Lower leg skin (tissue), 3 donors: Measurements from ENCODE around the gene CLEC4M.

ENCODE experiments used
- CTCF ChIP-seq, 3 donors: fragments of 450-650 bp; IDR thresholded peaks; one replicate each; pipeline ENCODE4 v1.5.1; 2016; ENCODE audit warnings: antibody characterized with exemption in 3 of 3, mild to moderate bottlenecking in 3 of 3, moderate library complexity in 2 of 3
- POLR2A ChIP-seq, 2 donors: fragments of 450-650 bp; IDR thresholded peaks; one replicate each; pipeline ENCODE4 v1.6.1; 2016 to 2017; ENCODE audit warnings: antibody characterized with exemption in 2 of 2, mild to moderate bottlenecking in 1 of 2, moderate library complexity in 1 of 2

DNA sequence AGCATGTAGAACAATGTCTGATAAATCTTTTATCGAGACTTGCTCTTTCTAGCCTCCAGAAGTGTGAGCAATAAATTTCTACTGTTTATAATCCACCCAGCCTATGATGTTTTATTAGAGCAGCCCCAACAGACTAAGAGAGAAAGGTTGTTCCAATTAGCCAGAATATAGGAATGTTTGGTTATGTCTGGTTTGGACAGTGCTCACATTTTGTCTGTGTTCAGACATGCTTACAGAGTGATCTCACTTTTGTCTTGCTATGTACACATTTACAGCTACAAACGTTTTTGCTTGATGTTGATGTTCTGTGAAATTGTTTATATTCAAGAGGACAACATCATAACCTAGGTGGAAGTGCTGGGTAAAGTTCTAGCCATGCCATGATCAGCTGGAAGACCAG, 48.9 kb downstream of the CLEC4M start:
- no peak for TF ChIP-seq POLR2A (IDR thresholded peaks at IDR 0.05)
- TF ChIP-seq CTCF (IDR thresholded peaks at IDR 0.05), result no peak
